ENCODE data around the gene INPP5A. TPM values are rescaled to one million over a fixed set of nuclear protein-coding genes. Genes with fewer than 3 reads are reported as not detected.

The INPP5A gene
- total RNA-seq, 1 experiment from 2014 or later: 12.3 TPM

DNA sequence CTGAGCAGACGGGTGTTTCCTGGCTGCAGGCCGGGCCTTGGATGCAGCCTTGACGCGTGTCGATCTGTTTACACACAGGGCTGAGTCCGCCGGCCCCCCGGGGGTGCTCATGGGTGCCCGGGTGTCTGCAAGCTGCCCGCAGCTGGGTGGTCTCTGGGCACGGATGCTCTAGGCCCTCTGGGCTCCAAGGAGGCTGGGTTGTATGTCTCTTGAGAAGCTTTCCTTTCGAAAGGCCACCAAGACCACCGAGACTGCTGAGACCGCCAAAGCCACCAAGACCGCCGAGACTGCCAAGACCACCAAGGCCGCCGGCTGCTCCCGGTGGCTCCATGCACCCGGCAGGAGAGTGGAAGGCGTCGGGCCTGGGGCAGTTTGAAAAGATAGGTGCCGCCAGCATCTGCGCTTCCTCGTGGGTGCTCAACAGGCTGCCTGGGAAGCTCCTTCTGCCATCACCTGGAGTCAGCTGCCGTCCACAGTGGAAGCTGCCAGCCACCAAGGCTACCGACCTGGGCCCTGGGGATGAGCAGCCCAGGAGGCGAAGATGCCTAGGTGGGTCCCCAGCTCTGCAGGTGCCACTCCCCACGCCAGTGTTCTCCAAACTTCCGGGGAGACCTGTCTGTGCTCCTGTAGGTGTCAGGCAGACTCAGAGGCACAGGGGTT lies 121.1 kb downstream of the INPP5A start:
- no peaks in the 10 kb centered on the region for H3K4me1 ChIP-seq (ENCODE audit: control insufficient read depth in 1 of 2, insufficient read depth in 2 of 2, low read length in 2 of 2)
- intact Hi-C loops (cut with micrococcal nuclease): no loop called here
- no peak overlapping the region for H3K4me3 ChIP-seq (replicated peaks in 1 of 2; ENCODE audit: low read depth in 1 of 2, low read length in 2 of 2)
- DNase-seq (ENCODE audit: low read depth, low spot score): no peak
- H3K27me3 ChIP-seq (ENCODE audit: insufficient read depth, low read length): no peaks in the 10 kb centered on the region
- no peak overlapping the region for H2AFZ ChIP-seq (ENCODE audit: low read depth, low read length, poor library complexity, severe bottlenecking)
- TF ChIP-seq CEBPB (IDR thresholded peaks at IDR 0.05; ENCODE audit: low read depth): no peak
- TF ChIP-seq, protein P1, sequence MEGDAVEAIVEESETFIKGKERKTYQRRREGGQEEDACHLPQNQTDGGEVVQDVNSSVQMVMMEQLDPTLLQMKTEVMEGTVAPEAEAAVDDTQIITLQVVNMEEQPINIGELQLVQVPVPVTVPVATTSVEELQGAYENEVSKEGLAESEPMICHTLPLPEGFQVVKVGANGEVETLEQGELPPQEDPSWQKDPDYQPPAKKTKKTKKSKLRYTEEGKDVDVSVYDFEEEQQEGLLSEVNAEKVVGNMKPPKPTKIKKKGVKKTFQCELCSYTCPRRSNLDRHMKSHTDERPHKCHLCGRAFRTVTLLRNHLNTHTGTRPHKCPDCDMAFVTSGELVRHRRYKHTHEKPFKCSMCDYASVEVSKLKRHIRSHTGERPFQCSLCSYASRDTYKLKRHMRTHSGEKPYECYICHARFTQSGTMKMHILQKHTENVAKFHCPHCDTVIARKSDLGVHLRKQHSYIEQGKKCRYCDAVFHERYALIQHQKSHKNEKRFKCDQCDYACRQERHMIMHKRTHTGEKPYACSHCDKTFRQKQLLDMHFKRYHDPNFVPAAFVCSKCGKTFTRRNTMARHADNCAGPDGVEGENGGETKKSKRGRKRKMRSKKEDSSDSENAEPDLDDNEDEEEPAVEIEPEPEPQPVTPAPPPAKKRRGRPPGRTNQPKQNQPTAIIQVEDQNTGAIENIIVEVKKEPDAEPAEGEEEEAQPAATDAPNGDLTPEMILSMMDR (IDR thresholded peaks at IDR 0.05 in 2 of 3, conservative IDR thresholded peaks at IDR 0.05 in 1 of 3; ENCODE audit: borderline replicate concordance in 1 of 3, insufficient read depth in 1 of 3, low read depth in 2 of 3, low read length in 2 of 3): no peak
- TF ChIP-seq REST (IDR thresholded peaks at IDR 0.05; ENCODE audit: low read depth): no peak
- TF ChIP-seq MAX (IDR thresholded peaks at IDR 0.05): no peak
- TF ChIP-seq SRF (IDR thresholded peaks at IDR 0.05; ENCODE audit: low read depth): no peak
- TF ChIP-seq POLR2A (IDR thresholded peaks at IDR 0.05; ENCODE audit: borderline replicate concordance, extremely low read depth, insufficient read depth, insufficient read length): no peak
- no peak for TF ChIP-seq CBX3 (IDR thresholded peaks at IDR 0.05; ENCODE audit: low read depth)
- TF ChIP-seq EGR1 (IDR thresholded peaks at IDR 0.05; ENCODE audit: low read depth): no peak
- TF ChIP-seq SIN3A (IDR thresholded peaks at IDR 0.05; ENCODE audit: low read depth): no peak
- no peak for TF ChIP-seq JUND (IDR thresholded peaks at IDR 0.05)
- no TSS peak for BruUV-seq (replicated peaks)
- H3K9me2 ChIP-seq (ENCODE audit: insufficient read depth): no peaks in the 10 kb centered on the region
- no peaks in the 10 kb centered on the region for H4K20me1 ChIP-seq (ENCODE audit: insufficient read depth)
- ChIA-PET CTCF (no interaction called here), RAD21 (ENCODE audit: low non-redundant PET in 1 of 2, low total read pairs in 2 of 2, uncharacterized antibody in 2 of 2, unreplicated experiment in 2 of 2) (no interaction called here), POLR2A (no interaction called here)
- H3K4me2 ChIP-seq (ENCODE audit: low read length): no peak overlapping the region
- ATAC-seq: no peak
- no peaks in the 10 kb centered on the region for H3K79me2 ChIP-seq (ENCODE audit: insufficient read depth, low read length)
- H3K36me3 ChIP-seq (ENCODE audit: control insufficient read depth in 1 of 2, insufficient read depth in 2 of 2, low read length in 2 of 2): no peaks in the 10 kb centered on the region
- no peak overlapping the region for H3K27ac ChIP-seq (ENCODE audit: low read depth, low read length)
- H3K9ac ChIP-seq (ENCODE audit: low read length): no peak overlapping the region
- H3K9me3 ChIP-seq (ENCODE audit: control insufficient read depth in 1 of 2, insufficient read depth in 1 of 2, low read depth in 1 of 2, low read length in 2 of 2): no peaks in the 10 kb centered on the region
